Activated CD8-positive, alpha-beta T cell treated with anti-CD3 and anti-CD28 coated beads, Interleukin-2, amount 10 ng/mL, durations not matched to agents 7 days and 5 days (primary cell): Measurements from ENCODE around the gene MYO5A. TPM values are rescaled to one million over a fixed set of nuclear protein-coding genes. Genes with fewer than 3 reads are reported as not detected.
"Not testable (repeated sequence)": the region's sequence is repeated elsewhere in the genome, so short reads cannot be mapped to it uniquely, and the experiment has no call there.

Experiments used
- ATAC-seq: fragments of 150-1000 bp; cut with Tn5 transposase; one replicate; pipeline ENCODE4 v1.10.0; 2021; ENCODE audit warnings: moderate library complexity
- CTCF ChIA-PET: fragments of 350-600 bp; sonication (Branson Sonifier 250); formaldehyde crosslinking; loops from one replicate; lab custom pipeline; 2021; ENCODE audit warnings: antibody characterized with exemption; lab: Charles Lee
- POLR2A ChIA-PET: fragments of 350-600 bp; sonication (Branson Sonifier 250); formaldehyde crosslinking; loops from one replicate; lab custom pipeline; 2021; ENCODE audit warnings: antibody characterized with exemption; lab: Charles Lee
- DNase-seq: peaks from one replicate; pipeline ENCODE4 v3.0.0-alpha.2; 2020
- H3K27ac Mint-ChIP-seq: one replicate; pipeline ENCODE4 v1.8.0; 2021; ENCODE audit warnings: mild to moderate bottlenecking, mixed read lengths
- H3K27me3 Mint-ChIP-seq: one replicate; pipeline ENCODE4 v1.8.0; 2021; ENCODE audit warnings: low read depth, mixed read lengths
- H3K36me3 Mint-ChIP-seq: one replicate; pipeline ENCODE4 v1.8.0; 2021; ENCODE audit warnings: low read depth, mixed read lengths
- H3K4me1 Mint-ChIP-seq: one replicate; pipeline ENCODE4 v1.8.0; 2021; ENCODE audit warnings: low read depth, mixed read lengths
- H3K4me3 Mint-ChIP-seq: one replicate; pipeline ENCODE4 v1.8.0; 2021; ENCODE audit warnings: mild to moderate bottlenecking, mixed read lengths
- H3K9me3 Mint-ChIP-seq: one replicate; pipeline ENCODE4 v1.8.0; 2022; ENCODE audit warnings: mixed read lengths; ENCODE audit not compliant: insufficient read depth
- total RNA-seq, 2 experiments: library from RNA; stranded (reverse); gene quantifications; one replicate each; pipeline ENCODE4 v1.2.3, GENCODE V29; 2021

MYO5A gene
- total RNA-seq, 2 experiments from 2014 or later = 34.8 to 37.4 TPM

DNA sequence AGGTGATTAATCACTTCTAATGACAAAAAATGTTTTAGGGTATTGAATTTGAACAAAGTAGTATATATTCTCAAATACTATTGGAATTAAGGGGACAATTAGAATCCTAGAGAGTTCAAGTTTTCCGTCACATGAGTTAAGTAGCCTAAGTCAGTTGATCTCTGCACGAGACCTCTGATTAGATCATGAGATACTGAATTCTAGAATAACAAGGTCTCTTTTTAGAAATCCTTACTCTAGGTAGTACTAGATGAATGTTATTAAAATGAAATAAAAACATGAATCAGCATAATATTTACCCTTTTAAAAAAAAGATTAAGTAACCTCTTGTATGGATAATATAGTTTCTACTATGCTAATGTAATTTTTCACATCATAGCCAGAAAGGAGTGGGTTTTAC is 43.4 kb downstream of the MYO5A start:
- ChIA-PET POLR2A (no interaction called here), CTCF (no interaction called here)
- peaks cover 80% of the 10 kb centered on the region for H3K4me1 Mint-ChIP-seq

DNA sequence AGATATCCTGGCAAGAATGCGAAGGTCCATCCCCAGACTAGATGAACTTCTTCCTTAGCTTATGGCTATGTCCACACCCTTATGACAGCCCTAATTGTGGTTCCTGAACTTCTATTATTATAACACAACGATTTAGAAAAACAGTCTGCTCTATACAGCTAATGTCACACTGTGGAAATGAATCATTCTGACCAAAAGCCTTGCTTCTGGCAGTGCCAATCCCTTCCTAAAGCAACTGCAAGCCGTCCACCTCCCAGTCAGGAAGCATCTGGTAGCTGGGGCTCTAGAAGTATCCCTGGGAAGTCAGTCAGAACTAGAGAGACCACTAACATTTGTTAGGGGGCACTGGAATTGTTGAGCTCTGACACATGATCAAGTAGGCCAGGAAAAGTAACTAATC is 45.0 kb downstream of the MYO5A start:
- ATAC-seq (no peak), DNase-seq (no peak)
- H3K4me1 Mint-ChIP-seq = peaks cover 75% of the 10 kb centered on the region
- H3K36me3 Mint-ChIP-seq = peaks cover 20% of the 10 kb centered on the region
- peaks cover 4% of the 10 kb centered on the region for H3K9me3 Mint-ChIP-seq
- no peaks in the 10 kb centered on the region for H3K27me3 Mint-ChIP-seq
- ChIA-PET CTCF (interaction anchor here (2.0 kb wide), 1 partner anchor 44 kb away, joined by 8 read pairs; no protein-coding TSS in a partner anchor), POLR2A (no interaction called here)
- peak overlapping the region; percentile 17 for H3K27ac Mint-ChIP-seq
- no peak overlapping the region for H3K4me3 Mint-ChIP-seq

More for the DNA sequence above, 43.4 kb downstream of the MYO5A start:
- H3K27ac Mint-ChIP-seq = no peak overlapping the region
- ATAC-seq = no peak
- DNase-seq = no peak
- no peaks in the 10 kb centered on the region for H3K27me3 Mint-ChIP-seq
- H3K9me3 Mint-ChIP-seq = peaks cover 7% of the 10 kb centered on the region
- H3K4me3 Mint-ChIP-seq = no peak overlapping the region
- peaks cover 17% of the 10 kb centered on the region for H3K36me3 Mint-ChIP-seq

DNA sequence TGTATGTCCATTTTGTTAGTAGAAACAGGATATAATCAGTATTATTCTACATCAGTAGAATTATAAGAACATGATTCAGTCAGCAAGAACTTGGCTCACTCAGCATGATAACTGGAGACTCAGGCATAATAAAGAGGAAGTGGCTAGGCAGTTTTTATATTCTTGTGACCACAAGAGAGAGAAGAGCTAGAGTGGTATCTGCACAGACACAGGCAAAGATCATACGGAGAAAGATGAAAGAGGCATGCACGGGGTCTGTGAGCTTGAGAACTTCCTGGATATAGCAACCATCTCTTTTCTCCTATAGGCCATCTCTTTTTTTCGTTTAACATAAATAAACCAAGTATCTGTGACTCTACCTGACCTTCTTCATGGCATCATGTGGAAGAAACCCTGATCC is 46.8 kb downstream of the MYO5A start:
- ChIA-PET POLR2A (interaction anchor here (0.7 kb wide), 1 partner anchor 10 kb away, joined by 3 read pairs; no protein-coding TSS in a partner anchor), CTCF (interaction anchor here (0.8 to 2.0 kb wide), 8 partner anchors 14 to 225 kb away, joined by 3 to 8 read pairs (median 4); no protein-coding TSS in a partner anchor)
- DNase-seq (peak; percentile 82), ATAC-seq (peak; percentile 100)
- H3K9me3 Mint-ChIP-seq = peaks cover 4% of the 10 kb centered on the region
- H3K4me1 Mint-ChIP-seq = peaks cover 64% of the 10 kb centered on the region
- H3K36me3 Mint-ChIP-seq = peaks cover 25% of the 10 kb centered on the region
- H3K27ac Mint-ChIP-seq = peak overlapping the region; percentile 83
- no peaks in the 10 kb centered on the region for H3K27me3 Mint-ChIP-seq
- peak overlapping the region; percentile 54 for H3K4me3 Mint-ChIP-seq

DNA sequence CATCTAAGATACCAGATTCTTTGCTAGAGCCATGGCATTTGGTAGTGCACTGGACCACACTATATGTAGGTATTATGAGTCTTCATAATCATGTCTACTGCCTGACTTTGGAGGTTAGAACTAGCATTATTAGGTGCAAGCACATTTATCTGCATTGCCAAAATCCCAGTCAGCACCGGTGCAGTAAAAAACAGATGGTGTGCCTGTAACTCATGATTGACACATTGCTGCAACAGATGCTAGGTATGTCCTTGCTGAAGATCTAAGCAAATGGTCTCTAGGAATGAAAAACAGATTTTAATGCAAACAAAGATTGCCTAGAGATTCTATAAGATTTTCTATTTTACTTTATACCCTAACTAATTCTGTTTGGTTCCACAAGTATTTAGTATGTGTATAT is 47.7 kb downstream of the MYO5A start:
- DNase-seq (no peak), ATAC-seq (no peak)
- ChIA-PET CTCF (interaction anchor here (0.7 to 1.5 kb wide), 3 partner anchors 14 to 39 kb away, joined by 3 to 5 read pairs (median 3); no protein-coding TSS in a partner anchor), POLR2A (interaction anchor here (1.1 kb wide), 1 partner anchor 47 kb away, joined by 3 read pairs; the partner anchor contains the start of gene MYO5A)
- Mint-ChIP-seq H3K4me1 (peaks cover 55% of the 10 kb centered on the region), H3K9me3 (peaks cover 4% of the 10 kb centered on the region), H3K36me3 (peaks cover 24% of the 10 kb centered on the region), H3K4me3 (no peak overlapping the region), H3K27me3 (no peaks in the 10 kb centered on the region), H3K27ac (peak overlapping the region; percentile 31)

GRCh38 chr15:52466716-52467115 is 62.0 kb downstream of the MYO5A start:
- Mint-ChIP-seq H3K9me3 (peaks cover 8% of the 10 kb centered on the region), H3K4me3 (no peak overlapping the region), H3K27me3 (no peaks in the 10 kb centered on the region), H3K27ac (peak overlapping the region; percentile 16), H3K36me3 (peaks cover 8% of the 10 kb centered on the region), H3K4me1 (peaks cover 44% of the 10 kb centered on the region)
- no peak for DNase-seq
- ChIA-PET CTCF (interaction anchor here (0.8 to 2.8 kb wide), 9 partner anchors 12 to 211 kb away, joined by 3 to 8 read pairs (median 4); partner anchors contain the start of genes ARPP19 and MYO5A), POLR2A (interaction anchor here (1.0 to 1.1 kb wide), 2 partner anchors 61 to 62 kb away, joined by 3 read pairs; partner anchors contain the start of gene MYO5A)
- no peak for ATAC-seq

GRCh38 chr15:52466134-52466701 is 62.5 kb downstream of the MYO5A start:
- H3K4me1 Mint-ChIP-seq = peaks cover 44% of the 10 kb centered on the region
- H3K4me3 Mint-ChIP-seq = no peak overlapping the region
- peak; percentile 51 for DNase-seq
- peak; percentile 70 for ATAC-seq
- H3K36me3 Mint-ChIP-seq = peaks cover 8% of the 10 kb centered on the region
- CTCF ChIA-PET = interaction anchor here (0.5 to 2.8 kb wide), 7 partner anchors 13 to 211 kb away, joined by 3 to 8 read pairs (median 4); partner anchors contain the start of gene ARPP19
- H3K27ac Mint-ChIP-seq = peak overlapping the region; percentile 32
- POLR2A ChIA-PET = interaction anchor here (1.0 to 1.1 kb wide), 2 partner anchors 61 to 62 kb away, joined by 3 read pairs; partner anchors contain the start of gene MYO5A
- peaks cover 8% of the 10 kb centered on the region for H3K9me3 Mint-ChIP-seq
- no peaks in the 10 kb centered on the region for H3K27me3 Mint-ChIP-seq

DNA sequence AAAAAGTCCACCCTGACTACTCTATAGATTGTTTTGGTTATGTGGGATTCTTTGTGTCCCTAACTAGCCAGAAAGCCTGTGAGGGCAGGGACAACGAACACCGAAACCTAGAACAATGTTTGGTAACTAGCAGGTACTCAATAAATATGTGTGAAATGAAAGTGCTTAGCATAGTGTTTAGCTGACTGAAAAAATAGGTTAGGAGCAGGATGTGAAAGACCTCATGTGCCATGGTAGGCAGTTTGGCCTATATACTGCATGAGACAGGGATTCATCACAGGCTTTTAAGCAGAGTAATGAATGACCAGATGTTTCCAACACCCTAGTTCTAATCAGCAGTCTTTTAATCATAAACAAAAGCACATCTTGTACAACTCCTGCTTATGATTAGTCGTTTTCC is 64.2 kb downstream of the MYO5A start:
- no peak for DNase-seq
- peak; percentile 80 for ATAC-seq
- Mint-ChIP-seq H3K36me3 (peaks cover 13% of the 10 kb centered on the region), H3K27me3 (no peaks in the 10 kb centered on the region), H3K4me3 (peak overlapping the region; percentile 44), H3K27ac (peak overlapping the region; percentile 85), H3K4me1 (peaks cover 44% of the 10 kb centered on the region), H3K9me3 (peaks cover 8% of the 10 kb centered on the region)
- ChIA-PET POLR2A (no interaction called here), CTCF (interaction anchor here (0.8 to 2.8 kb wide), 9 partner anchors 18 to 271 kb away, joined by 3 to 8 read pairs (median 4); no protein-coding TSS in a partner anchor)

DNA sequence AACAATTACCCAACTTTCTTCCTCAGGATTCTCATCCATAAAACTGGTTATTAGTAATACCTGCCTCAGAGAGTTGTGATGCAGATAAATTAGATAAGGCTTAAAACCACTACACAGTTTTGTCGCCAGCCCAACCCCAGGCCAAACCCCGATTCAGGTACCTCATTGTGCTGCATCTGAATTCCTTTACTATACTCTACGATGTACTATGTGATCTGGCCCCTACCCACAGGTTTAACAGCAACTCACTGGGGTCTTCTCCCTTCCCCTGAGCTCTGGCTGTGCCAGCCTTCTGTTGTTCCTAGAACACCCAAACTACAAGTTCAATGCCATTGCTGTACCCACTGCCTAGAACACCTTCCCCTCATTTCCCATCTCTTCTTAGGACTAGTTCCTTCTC is 64.6 kb downstream of the MYO5A start:
- no peak for DNase-seq
- CTCF ChIA-PET = interaction anchor here (0.6 to 1.5 kb wide), 11 partner anchors 18 to 272 kb away, joined by 3 to 8 read pairs (median 3); no protein-coding TSS in a partner anchor
- Mint-ChIP-seq H3K27ac (peak overlapping the region; percentile 85), H3K27me3 (no peaks in the 10 kb centered on the region), H3K4me3 (peak overlapping the region; percentile 44), H3K36me3 (peaks cover 18% of the 10 kb centered on the region), H3K4me1 (peaks cover 44% of the 10 kb centered on the region), H3K9me3 (peaks cover 8% of the 10 kb centered on the region)
- ATAC-seq = peak; percentile 26
- POLR2A ChIA-PET = interaction anchor here (0.7 kb wide), 1 partner anchor 213 kb away, joined by 3 read pairs; no protein-coding TSS in a partner anchor

DNA sequence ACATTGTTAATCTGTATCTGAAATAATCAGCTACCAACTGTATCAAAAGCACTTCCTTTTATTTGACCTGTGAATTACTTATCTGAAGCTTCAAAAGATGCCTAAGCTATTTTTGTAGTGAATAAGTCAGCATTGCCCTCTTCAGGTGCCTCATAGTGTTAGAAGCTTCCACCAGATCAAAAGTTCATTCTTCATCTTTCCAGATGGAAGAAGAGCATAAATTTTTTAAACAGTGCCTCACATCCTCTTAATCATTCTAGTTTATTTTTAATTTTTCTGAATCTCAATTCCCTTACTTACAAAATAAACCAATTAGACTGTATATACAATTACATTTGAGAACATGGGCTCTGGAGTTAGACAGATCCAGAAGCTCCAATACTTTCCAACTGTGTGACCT is 65.0 kb downstream of the MYO5A start:
- DNase-seq = no peak
- Mint-ChIP-seq H3K36me3 (peaks cover 18% of the 10 kb centered on the region), H3K4me3 (no peak overlapping the region), H3K27me3 (no peaks in the 10 kb centered on the region), H3K9me3 (peaks cover 8% of the 10 kb centered on the region), H3K27ac (peak overlapping the region; percentile 85), H3K4me1 (peaks cover 44% of the 10 kb centered on the region)
- CTCF ChIA-PET = interaction anchor here (0.6 to 1.5 kb wide), 10 partner anchors 19 to 272 kb away, joined by 3 to 8 read pairs (median 4); no protein-coding TSS in a partner anchor
- ATAC-seq = no peak
- POLR2A ChIA-PET = interaction anchor here (0.7 kb wide), 2 partner anchors 205 to 214 kb away, joined by 3 read pairs; no protein-coding TSS in a partner anchor

DNA sequence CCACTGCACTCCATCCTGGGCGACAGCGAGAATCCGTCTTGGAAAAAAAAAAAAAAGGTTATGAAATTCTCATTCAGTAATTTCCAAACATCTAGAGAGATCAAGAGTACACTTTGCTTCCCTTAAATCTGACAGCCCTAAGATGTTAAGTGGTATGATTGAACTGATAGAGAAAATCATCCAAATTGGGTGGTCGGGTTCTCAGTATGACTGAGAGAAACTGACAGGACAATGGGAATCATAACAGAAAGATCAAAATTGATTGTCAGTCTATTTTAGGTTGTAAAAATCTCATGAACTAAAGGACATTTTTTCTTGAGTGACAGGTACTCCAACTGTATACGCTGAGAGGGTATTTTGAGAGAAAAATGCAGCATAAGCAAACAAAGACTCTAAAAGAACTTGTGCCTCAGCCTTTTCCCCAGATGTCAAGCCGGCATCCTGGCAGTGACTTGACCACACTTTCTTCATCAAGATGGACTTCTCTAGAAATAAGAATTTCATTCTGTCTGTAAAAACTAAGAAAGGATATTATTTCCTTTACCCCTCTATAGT is 65.8 kb downstream of the MYO5A start:
- no peak for ATAC-seq
- no peaks in the 10 kb centered on the region for H3K27me3 Mint-ChIP-seq
- peaks cover 44% of the 10 kb centered on the region for H3K4me1 Mint-ChIP-seq
- no peak overlapping the region for H3K4me3 Mint-ChIP-seq
- H3K36me3 Mint-ChIP-seq = peaks cover 18% of the 10 kb centered on the region
- no peak overlapping the region for H3K27ac Mint-ChIP-seq
- no peak for DNase-seq
- ChIA-PET CTCF (interaction anchor here (1.0 to 1.5 kb wide), 9 partner anchors 19 to 273 kb away, joined by 3 to 8 read pairs (median 4); no protein-coding TSS in a partner anchor), POLR2A (no interaction called here)
- peaks cover 8% of the 10 kb centered on the region for H3K9me3 Mint-ChIP-seq

GRCh38 chr15:52459701-52460100 is 69.0 kb downstream of the MYO5A start:
- DNase-seq, ATAC-seq, H3K27me3 Mint-ChIP-seq, H3K27ac Mint-ChIP-seq, POLR2A ChIA-PET, CTCF ChIA-PET, H3K4me3 Mint-ChIP-seq: not testable (repeated sequence)
- peaks cover 22% of the 10 kb centered on the region for H3K4me1 Mint-ChIP-seq
- H3K9me3 Mint-ChIP-seq = peaks cover 24% of the 10 kb centered on the region
- peaks cover 25% of the 10 kb centered on the region for H3K36me3 Mint-ChIP-seq
